Ishikawa (cell line): Measurements from ENCODE around the gene APBA2.

Experiments
- CEBPB ChIP-seq: IDR thresholded peaks from 2 replicates; pipeline ENCODE4 v1.6.1; 2012
- CREB1 ChIP-seq: IDR thresholded peaks from 2 replicates; pipeline ENCODE4 v1.6.1; 2012; ENCODE audit warnings: low read depth
- EGR1 ChIP-seq: IDR thresholded peaks from 2 replicates; pipeline ENCODE4 v1.6.1; 2012
- EP300 ChIP-seq: IDR thresholded peaks from 2 replicates; pipeline ENCODE4 v1.6.1; 2012; ENCODE audit warnings: borderline replicate concordance
- FOXM1 ChIP-seq: IDR thresholded peaks from 2 replicates; pipeline ENCODE4 v1.6.1; 2012; ENCODE audit warnings: low read depth, borderline replicate concordance
- NFIC ChIP-seq: IDR thresholded peaks from 2 replicates; pipeline ENCODE4 v1.6.1; 2012
- RAD21 ChIP-seq: IDR thresholded peaks from 2 replicates; pipeline ENCODE4 v1.6.1; 2012; ENCODE audit warnings: low read depth
- TAF1 ChIP-seq: IDR thresholded peaks from 2 replicates; pipeline ENCODE4 v1.6.1; 2012; ENCODE audit warnings: low read depth, mild to moderate bottlenecking
- TCF12 ChIP-seq: IDR thresholded peaks from 2 replicates; pipeline ENCODE4 v1.6.1; 2012; ENCODE audit warnings: low read depth
- TEAD4 ChIP-seq: IDR thresholded peaks from 2 replicates; pipeline ENCODE4 v1.6.1; 2012
- YY1 ChIP-seq: IDR thresholded peaks from 2 replicates; pipeline ENCODE4 v1.6.1; 2012; ENCODE audit warnings: low read depth
- ZBTB7A ChIP-seq: IDR thresholded peaks from 2 replicates; pipeline ENCODE4 v1.6.1; 2012; ENCODE audit warnings: low read depth
- TF ChIP-seq, protein P1 (sequence below): IDR thresholded peaks from 2 replicates; pipeline ENCODE4 v1.6.1; 2012
- TF ChIP-seq, protein P2 (sequence below): IDR thresholded peaks from 2 replicates; pipeline ENCODE4 v1.6.1; 2012; ENCODE audit warnings: low read depth, mild to moderate bottlenecking
- TF ChIP-seq, protein P3 (sequence below): IDR thresholded peaks from 2 replicates; pipeline ENCODE4 v1.6.1; 2012

The APBA2 gene

DNA sequence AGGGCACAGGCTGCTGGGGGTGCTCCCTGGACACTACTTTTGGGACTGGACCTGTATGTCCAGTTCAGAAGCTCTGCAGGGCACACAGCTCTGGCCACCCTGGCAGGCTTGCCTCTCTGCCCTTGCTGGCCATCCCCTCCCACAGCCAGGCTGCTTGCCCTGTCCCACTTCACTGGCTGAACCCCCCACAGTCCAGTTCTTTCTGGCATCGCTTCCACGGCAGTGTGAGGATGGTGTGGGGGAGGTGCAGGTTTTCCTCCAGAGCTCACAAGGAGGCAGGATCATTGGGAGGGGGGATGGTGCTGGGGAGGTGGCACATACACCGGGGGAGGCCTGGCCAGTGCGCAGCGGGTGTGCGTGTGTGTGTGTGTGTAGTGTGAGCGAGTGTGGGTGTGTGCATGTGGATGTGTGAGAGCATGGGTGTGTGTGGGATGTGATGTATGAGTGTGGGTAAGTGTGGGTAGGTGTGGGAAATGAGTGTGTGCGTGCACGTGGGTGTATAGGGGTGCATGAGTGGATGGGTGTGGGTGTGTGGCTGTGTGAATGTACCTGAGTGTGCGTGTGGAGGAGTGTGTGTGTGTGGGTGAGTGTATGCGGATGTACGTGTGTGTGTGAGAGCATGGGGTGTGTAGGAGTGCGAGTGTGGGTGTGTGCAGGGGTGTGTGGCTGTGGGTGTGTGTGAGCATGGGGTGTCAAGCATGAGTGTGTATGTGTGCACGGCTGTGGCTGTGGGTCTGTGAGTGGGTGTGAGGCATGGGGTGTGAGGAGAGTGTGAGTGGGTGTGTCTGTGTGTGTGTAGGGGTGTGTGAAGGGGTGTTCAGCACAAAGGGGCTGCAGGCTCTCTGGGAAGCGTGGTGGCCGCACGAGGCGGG, 228.7 kb downstream of the APBA2 start:
- TF ChIP-seq ZBTB7A (no peak), CREB1 (no peak), EGR1 (no peak), TAF1 (no peak), CEBPB (no peak), NFIC (no peak), YY1 (no peak), FOXM1 (no peak), EP300 (no peak)
- TF ChIP-seq, protein P1, sequence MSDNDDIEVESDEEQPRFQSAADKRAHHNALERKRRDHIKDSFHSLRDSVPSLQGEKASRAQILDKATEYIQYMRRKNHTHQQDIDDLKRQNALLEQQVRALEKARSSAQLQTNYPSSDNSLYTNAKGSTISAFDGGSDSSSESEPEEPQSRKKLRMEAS = no peak
- TF ChIP-seq, protein P2, sequence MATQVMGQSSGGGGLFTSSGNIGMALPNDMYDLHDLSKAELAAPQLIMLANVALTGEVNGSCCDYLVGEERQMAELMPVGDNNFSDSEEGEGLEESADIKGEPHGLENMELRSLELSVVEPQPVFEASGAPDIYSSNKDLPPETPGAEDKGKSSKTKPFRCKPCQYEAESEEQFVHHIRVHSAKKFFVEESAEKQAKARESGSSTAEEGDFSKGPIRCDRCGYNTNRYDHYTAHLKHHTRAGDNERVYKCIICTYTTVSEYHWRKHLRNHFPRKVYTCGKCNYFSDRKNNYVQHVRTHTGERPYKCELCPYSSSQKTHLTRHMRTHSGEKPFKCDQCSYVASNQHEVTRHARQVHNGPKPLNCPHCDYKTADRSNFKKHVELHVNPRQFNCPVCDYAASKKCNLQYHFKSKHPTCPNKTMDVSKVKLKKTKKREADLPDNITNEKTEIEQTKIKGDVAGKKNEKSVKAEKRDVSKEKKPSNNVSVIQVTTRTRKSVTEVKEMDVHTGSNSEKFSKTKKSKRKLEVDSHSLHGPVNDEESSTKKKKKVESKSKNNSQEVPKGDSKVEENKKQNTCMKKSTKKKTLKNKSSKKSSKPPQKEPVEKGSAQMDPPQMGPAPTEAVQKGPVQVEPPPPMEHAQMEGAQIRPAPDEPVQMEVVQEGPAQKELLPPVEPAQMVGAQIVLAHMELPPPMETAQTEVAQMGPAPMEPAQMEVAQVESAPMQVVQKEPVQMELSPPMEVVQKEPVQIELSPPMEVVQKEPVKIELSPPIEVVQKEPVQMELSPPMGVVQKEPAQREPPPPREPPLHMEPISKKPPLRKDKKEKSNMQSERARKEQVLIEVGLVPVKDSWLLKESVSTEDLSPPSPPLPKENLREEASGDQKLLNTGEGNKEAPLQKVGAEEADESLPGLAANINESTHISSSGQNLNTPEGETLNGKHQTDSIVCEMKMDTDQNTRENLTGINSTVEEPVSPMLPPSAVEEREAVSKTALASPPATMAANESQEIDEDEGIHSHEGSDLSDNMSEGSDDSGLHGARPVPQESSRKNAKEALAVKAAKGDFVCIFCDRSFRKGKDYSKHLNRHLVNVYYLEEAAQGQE = no peak

DNA sequence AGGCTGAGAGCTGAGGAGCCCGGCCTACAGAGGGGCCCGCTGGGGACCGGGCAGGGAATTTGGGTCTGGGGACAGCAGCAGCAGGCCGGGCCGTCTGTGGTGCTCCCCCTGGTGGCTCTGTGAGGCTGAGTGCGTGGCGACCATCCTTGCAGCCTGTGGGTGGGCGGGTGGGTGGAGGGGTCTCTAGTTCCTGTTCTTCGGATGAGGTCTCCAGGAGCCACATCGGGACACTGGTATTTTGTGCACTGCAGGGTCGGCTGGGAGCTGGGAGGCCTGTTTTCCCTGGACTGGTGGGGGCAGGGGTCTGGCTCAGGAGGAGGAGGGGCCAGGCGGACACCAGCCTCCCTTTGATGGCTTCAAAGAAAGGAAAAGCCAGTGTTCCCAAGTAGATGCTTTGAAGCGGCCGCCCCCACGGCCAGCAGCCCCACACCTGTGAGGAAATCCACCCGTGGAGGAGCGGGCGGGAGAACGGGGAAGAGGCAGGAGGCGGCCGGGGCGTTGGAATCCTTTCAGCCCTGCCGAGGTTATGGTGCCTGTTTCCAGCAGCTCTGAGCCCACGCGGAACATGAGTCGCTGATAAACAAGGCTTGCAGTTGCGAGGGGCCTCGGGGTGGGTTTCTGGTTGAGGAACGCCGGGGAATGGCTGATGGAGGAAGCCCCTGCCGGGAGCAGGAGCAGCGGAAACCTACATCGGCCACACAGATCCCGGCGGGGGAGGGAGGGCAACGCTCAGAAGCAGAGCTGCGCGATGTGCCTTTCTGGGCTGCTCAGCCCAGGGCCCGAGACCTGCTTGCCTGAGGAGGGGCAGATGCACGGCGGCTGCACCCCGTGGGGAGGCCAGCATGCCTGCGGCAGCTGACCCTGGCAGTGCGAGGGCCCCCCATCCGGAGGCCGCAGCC, 229.6 kb downstream of the APBA2 start:
- TF ChIP-seq TAF1 (no peak), CEBPB (no peak), FOXM1 (no peak), TEAD4 (no peak), ZBTB7A (no peak), CREB1 (no peak), TCF12 (no peak), EGR1 (no peak), EP300 (no peak), NFIC (no peak), YY1 (no peak)
- TF ChIP-seq, protein P1 = no peak
- TF ChIP-seq, protein P2 = no peak
- TF ChIP-seq, protein P3, sequence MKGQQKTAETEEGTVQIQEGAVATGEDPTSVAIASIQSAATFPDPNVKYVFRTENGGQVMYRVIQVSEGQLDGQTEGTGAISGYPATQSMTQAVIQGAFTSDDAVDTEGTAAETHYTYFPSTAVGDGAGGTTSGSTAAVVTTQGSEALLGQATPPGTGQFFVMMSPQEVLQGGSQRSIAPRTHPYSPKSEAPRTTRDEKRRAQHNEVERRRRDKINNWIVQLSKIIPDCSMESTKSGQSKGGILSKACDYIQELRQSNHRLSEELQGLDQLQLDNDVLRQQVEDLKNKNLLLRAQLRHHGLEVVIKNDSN = no peak

DNA sequence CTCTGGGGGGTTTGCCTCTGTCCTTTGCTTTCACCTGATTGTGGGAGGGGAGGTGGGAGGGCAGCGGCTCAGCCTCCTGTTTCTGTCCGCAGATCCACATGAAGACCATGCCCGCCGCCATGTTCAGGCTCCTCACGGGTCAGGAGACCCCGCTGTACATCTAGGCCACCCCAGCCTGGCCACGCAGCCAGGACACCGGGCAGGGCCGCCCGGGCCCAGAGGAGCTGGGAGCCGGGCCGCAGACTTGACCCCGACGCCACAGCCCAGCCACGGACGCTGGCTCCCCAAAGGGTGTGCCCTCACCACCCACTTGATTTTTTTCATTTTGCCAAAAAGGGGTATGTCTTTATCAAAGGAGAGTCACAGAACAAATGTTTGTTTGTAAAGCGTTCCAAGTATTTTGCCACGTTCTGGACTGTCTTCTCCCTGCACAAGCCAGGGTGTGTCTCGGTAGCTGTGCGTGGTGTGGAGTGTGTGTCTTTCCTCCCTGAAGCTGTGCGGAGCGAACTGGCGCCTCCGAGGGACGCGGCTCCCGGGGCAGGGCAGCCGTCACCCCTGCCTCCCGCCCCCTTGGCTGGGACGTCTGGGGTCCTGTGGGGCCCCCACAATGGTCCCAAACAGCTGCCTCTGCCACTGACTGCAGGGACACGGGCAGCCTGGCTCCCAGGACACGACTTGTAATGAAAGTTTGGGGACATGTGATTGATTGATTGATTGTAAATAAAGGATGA, 231.4 kb downstream of the APBA2 start:
- TF ChIP-seq CEBPB (no peak), EGR1 (no peak), RAD21 (no peak), ZBTB7A (no peak), FOXM1 (no peak), TEAD4 (no peak), YY1 (no peak), TCF12 (no peak), TAF1 (no peak), EP300 (no peak), CREB1 (no peak), NFIC (no peak)
- TF ChIP-seq, protein P3 = no peak
- TF ChIP-seq, protein P1 = no peak
- TF ChIP-seq, protein P2 = no peak
